Stimulated activated CD4-positive, alpha-beta T cell treated with anti-CD3 and anti-CD28 coated beads, Interleukin-2, amount 100 ng/mL, for 4 hours (primary cell): ENCODE measurements around the gene SHISA6.

Experiments
- DNase-seq: peaks from one replicate; pipeline ENCODE4 v3.0.0-alpha.2; 2020; ENCODE audit warnings: low read depth

The SHISA6 gene

GRCh38 chr17:11240841-11241610 is at the start of gene SHISA6:
Gene SHISA6, plus strand, starts transcription at chr17:11241213.
- no peak for DNase-seq

DNA sequence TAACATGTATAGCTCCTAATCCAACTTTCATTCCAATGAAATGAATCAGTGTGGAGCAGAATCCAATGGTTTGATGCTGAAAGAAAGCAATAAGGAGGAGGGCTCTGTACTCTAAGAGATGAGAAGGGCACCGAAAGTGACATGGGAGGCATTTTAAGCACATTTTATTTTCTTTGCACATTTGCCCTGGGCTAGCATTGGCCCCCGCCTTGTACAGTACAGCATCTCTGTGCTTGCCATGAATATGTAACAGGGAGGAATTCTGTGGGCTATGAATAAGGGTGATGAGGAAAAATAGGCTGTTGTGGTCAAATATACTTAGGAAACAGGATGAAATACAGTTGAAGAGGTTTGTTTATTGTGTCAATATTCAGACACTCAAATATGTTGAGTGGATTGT is 45.2 kb upstream of the SHISA6 start:
- no peak for DNase-seq

GRCh38 chr17:11204991-11205390 is 36.0 kb upstream of the SHISA6 start:
- DNase-seq, result no peak

DNA sequence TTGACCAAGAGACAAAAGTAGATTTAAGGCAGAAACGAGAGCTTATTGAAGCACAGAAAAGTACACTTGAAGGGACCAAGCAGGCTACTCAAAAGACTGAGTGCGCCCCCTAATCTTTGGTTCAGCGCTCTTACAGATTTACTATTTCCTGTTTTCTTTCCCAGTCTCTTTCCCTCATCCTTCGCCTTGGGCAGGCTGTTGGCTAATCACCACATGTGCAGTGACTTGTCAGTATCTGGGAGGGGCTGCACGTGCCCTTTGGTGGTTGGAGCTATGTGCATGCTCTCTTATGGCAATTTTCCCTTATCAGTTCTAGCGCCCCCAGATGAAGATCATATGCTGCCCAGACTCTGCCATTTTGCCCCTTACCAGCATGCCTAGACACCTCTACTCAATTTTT is 35.4 kb upstream of the SHISA6 start:
- no peak for DNase-seq

GRCh38 chr17:11209906-11210305 is 31.1 kb upstream of the SHISA6 start:
- no peak for DNase-seq

- DNase-seq, result no peak
These were observed 28.2 kb upstream of the SHISA6 start for GRCh38 chr17:11212792-11213191.

DNA sequence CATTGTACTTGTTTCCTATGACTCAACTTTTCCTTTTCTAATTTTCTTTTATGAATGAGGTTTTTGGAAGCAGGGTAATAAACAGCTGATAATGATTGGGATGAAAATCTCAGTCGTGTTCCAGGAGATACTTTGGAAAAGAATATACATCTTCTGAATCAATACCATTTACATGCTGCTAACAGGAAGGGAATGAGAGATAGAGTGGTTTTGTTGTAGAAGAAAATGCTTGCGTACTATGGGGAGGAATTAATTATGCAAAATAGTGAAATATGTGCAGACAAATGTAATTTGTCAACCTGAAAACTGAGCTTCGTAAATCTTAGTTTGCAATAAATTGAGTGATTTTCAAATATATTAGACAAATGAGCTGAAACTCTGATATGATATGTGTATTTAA is 24.0 kb upstream of the SHISA6 start:
- DNase-seq, result no peak

- no peak for DNase-seq
These were observed 19.8 kb upstream of the SHISA6 start for GRCh38 chr17:11221196-11221595.

GRCh38 chr17:11221721-11222120 is 19.3 kb upstream of the SHISA6 start:
- DNase-seq, result no peak

DNA sequence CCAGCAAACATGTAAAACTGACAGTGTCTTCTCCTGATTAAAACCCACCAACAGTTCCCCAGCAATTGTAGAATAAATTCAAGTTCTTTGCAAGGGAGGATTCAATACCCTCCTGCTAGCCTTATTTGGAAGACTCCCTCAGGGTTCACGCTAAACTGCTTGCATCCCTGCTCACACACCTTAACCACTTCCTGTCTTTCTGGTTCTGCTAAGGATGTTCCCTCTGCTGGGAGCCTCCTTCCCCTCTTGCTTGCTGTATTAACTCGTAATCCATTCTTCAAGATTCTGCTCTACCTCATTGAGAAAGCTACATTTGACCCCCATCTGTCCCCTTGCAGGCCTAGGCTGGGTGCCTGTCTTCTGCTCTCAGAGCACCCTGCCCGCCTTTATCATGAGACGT is 2.3 kb upstream of the SHISA6 start:
- no peak for DNase-seq

DNA sequence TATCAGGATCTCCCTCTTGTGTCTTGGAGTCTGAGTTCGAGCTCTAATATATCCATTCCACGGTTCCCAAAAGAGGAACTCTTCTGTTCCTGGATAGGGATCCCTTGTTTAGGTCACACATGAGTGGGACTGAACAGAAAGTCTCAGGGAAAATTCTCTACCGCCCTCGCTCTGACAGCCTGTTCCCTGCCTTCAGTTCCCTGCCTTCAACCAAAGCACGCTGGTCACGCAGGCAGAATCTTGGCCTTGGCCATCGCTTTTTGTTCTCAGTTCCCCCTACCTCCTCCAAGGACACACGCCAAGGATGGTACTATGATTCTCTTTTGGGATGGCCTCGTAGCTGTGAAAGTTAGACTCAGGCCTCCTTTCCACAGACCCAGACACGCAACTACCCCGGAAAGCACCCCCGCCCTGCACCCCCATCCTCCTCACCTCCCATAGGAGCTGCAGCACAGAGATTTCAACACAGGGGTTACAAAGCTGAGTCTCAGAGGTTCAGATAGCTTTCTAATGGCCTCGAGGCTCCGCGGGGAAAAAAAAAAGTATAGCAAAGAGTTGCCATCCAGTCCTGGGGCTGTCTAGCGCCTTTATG is 1.5 kb upstream of the SHISA6 start:
- DNase-seq, result no peak

- DNase-seq, result no peak
These were observed 772 bp upstream of the SHISA6 start for GRCh38 chr17:11240041-11240840.

- no peak for DNase-seq
These were observed 706 bp downstream of the SHISA6 start for GRCh38 chr17:11241611-11242226.

DNA sequence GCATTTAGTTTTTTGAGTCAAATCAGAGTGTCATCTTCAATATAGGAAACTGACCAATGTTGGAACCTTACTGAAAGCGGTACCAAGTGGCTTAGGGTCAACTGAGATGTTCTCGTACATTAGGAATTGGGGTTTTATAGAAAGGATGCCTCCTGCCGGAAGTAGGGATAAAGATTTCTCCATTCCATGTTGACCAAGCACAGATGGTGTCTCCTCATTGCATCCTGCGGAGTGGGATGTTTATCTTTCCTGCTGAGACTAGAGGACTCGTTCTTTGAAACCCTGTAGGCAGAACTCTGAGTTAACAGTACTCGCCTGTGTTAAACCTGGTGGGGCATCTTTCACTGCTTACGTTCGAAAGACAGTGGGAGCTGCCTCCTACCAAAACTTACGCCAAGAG is 1.4 kb downstream of the SHISA6 start:
- DNase-seq, result no peak

DNA sequence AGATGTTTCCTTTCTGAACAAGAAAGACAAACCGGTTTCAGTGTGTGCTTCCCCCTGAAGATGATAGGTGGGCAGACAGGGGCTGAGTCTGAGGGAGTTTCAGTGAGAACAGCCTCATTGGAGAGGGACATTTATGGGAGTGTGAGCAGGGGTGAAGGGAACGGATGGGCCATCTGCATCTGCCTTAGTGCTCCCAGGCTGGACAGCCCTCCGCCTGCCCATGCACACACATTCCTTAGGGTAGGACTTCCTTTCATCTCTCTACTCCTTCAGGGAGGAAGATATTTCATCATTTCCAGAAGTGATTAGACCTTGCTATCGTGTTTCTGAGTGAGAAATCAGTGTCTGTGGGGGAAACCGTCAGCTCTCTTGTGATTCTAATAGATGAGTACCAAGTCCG is 3.8 kb downstream of the SHISA6 start:
- no peak for DNase-seq

DNA sequence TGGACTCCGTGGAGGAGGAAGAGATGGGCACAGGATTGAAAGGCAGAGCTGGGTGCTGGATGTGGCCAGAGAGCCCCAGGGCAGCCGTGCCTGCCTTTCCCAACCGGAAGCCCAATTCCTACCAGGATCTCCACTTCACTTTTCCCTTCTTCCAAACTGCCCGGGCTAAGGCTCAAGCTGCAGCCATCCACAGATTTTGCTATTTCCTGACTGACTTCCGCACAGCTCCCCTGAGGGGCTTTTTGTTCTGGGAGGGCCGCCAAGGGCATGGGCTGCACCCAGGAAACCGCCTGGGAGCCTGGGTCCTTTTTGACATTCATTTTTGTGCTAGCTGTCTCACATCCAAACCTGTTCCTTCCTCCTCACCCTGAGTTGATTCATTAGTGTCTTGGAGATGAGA is 4.2 kb downstream of the SHISA6 start:
- no peak for DNase-seq

- no peak for DNase-seq
These were observed 4.8 kb downstream of the SHISA6 start for GRCh38 chr17:11245791-11246190.

- no peak for DNase-seq
These were observed 9.1 kb downstream of the SHISA6 start for GRCh38 chr17:11250161-11250560.

GRCh38 chr17:11251561-11252107 is 10.6 kb downstream of the SHISA6 start:
- DNase-seq, result no peak

GRCh38 chr17:11252146-11252545 is 11.1 kb downstream of the SHISA6 start:
- DNase-seq, result no peak

DNA sequence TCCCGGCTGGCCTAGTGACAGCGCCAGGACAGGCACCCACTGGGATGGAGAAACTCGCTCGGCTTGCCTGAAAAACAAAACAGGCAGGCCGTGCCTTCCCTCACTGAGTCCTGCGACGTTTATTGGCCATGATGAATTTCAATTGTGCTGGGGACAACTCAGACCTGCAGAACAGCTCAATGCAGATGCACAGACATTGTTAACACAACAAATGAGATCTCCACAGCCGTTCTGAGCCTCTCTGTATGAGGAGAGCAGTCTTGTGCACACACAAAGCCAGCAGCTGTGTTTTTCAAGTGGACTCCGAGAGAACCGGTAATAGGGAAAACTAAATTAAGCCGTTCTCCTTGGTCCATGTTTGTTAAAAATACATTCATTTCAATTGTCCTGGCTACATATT is 15.9 kb downstream of the SHISA6 start:
- no peak for DNase-seq

DNA sequence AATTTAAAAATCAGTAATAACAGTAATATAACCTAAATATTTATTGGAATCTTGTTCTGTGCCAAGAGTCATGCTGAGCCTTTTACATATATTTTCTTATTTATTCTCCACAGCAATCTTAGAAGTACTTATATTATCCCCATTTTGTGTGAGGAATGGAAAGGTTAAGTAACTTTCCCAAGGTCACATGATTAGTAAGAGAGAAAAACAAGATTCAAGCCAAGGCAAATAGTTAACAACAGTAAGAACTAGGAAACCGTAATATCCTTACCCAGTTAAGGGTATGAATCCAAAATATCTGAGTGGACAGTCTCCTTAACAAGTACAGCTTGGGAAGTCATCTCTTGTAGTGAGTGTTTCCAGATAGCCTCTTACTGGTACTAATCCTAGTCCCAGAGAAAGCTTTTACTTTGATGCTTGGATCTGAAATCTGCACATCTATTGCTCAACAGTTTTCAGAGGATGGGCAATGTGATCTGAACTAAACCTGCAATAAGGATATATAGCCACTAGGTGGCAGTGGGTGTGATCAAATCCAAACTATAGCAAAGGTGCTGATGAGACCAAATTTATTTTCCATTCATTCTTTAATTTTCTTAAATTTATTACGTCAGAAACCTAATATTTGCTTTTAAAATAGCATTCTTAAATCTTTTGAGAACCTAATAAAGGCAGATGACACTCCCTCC is 23.3 kb downstream of the SHISA6 start:
- DNase-seq, result no peak
